WTC11 (cell line): ENCODE measurements around the gene CD8A. TPM values are rescaled to one million over a fixed set of nuclear protein-coding genes. Genes with fewer than 3 reads are reported as not detected.

ENCODE experiments used
- AFF4 ChIP-seq: sonication (generic); formaldehyde crosslinking; IDR thresholded peaks from 2 replicates; pipeline ENCODE4 v1.8.1; 2023; ENCODE audit warnings: mild to moderate bottlenecking, missing genetic modification reagents, borderline replicate concordance
- ATF2 ChIP-seq: sonication (generic); formaldehyde crosslinking; IDR thresholded peaks from 2 replicates; pipeline ENCODE4 v1.8.1; 2022; ENCODE audit warnings: low read depth, missing genetic modification reagents, borderline replicate concordance
- ELF4 ChIP-seq: sonication (generic); formaldehyde crosslinking; IDR thresholded peaks from 2 replicates; pipeline ENCODE4 v1.8.1; 2022; ENCODE audit warnings: low read depth, mild to moderate bottlenecking, moderate library complexity, missing genetic modification reagents
- HMGA2 ChIP-seq: fragments of 250-450 bp; sonication (Bioruptor Pico); IDR thresholded peaks from 2 replicates; pipeline ENCODE4 v1.4.0; 2021; ENCODE audit warnings: mild to moderate bottlenecking, moderate library complexity
- IRF2 ChIP-seq: sonication (generic); formaldehyde crosslinking; IDR thresholded peaks from 2 replicates; pipeline ENCODE4 v1.8.0; 2022; ENCODE audit warnings: low read depth, missing genetic modification reagents, borderline replicate concordance
- JUN ChIP-seq: sonication (generic); formaldehyde crosslinking; IDR thresholded peaks from 2 replicates; pipeline ENCODE4 v1.8.0; 2023; ENCODE audit warnings: mild to moderate bottlenecking, missing genetic modification reagents
- MYBL2 ChIP-seq: sonication (generic); formaldehyde crosslinking; IDR thresholded peaks from 2 replicates; pipeline ENCODE4 v1.8.1; 2023; ENCODE audit warnings: mild to moderate bottlenecking, moderate library complexity, missing genetic modification reagents
- NFATC4 ChIP-seq: fragments of 250-450 bp; sonication (Bioruptor Pico); IDR thresholded peaks from 2 replicates; pipeline ENCODE4 v1.9.0; 2021; ENCODE audit warnings: mild to moderate bottlenecking
- NR2C2 ChIP-seq: sonication (generic); formaldehyde crosslinking; IDR thresholded peaks from 2 replicates; pipeline ENCODE4 v1.8.0; 2022; ENCODE audit warnings: mild to moderate bottlenecking, missing genetic modification reagents
- PRDM15 ChIP-seq: sonication (generic); formaldehyde crosslinking; IDR thresholded peaks from 2 replicates; pipeline ENCODE4 v1.8.0; 2022; ENCODE audit warnings: missing genetic modification reagents
- SMAD4 ChIP-seq: sonication (generic); formaldehyde crosslinking; IDR thresholded peaks from 2 replicates; pipeline ENCODE4 v1.8.0; 2022; ENCODE audit warnings: mild to moderate bottlenecking, missing genetic modification reagents
- SOX15 ChIP-seq: fragments of 250-450 bp; sonication (Bioruptor Pico); IDR thresholded peaks from 2 replicates; pipeline ENCODE4 v1.9.0; 2021; ENCODE audit warnings: mild to moderate bottlenecking
- ZNF121 ChIP-seq: sonication (generic); formaldehyde crosslinking; IDR thresholded peaks from 2 replicates; pipeline ENCODE4 v1.8.0; 2023; ENCODE audit warnings: missing genetic modification reagents
- ZNF138 ChIP-seq: sonication (generic); formaldehyde crosslinking; conservative IDR thresholded peaks from 2 replicates; pipeline ENCODE4 v1.8.1; 2022; ENCODE audit warnings: mild to moderate bottlenecking, moderate library complexity, missing genetic modification reagents
- ZNF281 ChIP-seq: sonication (generic); formaldehyde crosslinking; IDR thresholded peaks from 2 replicates; pipeline ENCODE4 v1.8.0; 2023; ENCODE audit warnings: mild to moderate bottlenecking, missing genetic modification reagents
- ZNF317 ChIP-seq: sonication (generic); formaldehyde crosslinking; IDR thresholded peaks from 2 replicates; pipeline ENCODE4 v1.8.1; 2023; ENCODE audit warnings: low read depth, mild to moderate bottlenecking, moderate library complexity, missing genetic modification reagents, borderline replicate concordance
- ZNF423 ChIP-seq: fragments of 250-450 bp; sonication (Bioruptor Pico); IDR thresholded peaks from 2 replicates; pipeline ENCODE4 v2.1.2; 2022; ENCODE audit warnings: mild to moderate bottlenecking, moderate library complexity
- ZNF532 ChIP-seq: fragments of 250-450 bp; sonication (Bioruptor Pico); IDR thresholded peaks from 2 replicates; pipeline ENCODE4 v1.9.0; 2021; ENCODE audit warnings: mild to moderate bottlenecking, borderline replicate concordance
- total RNA-seq: library from RNA; stranded (reverse); gene quantifications from 3 replicates; pipeline ENCODE4 v1.2.3, GENCODE V29; 2021
- TF ChIP-seq, protein P1 (sequence below): fragments of 250-450 bp; sonication (Bioruptor Pico); IDR thresholded peaks from 2 replicates; pipeline ENCODE4 v1.9.0; 2021; ENCODE audit warnings: mild to moderate bottlenecking

Gene CD8A
- total RNA-seq, 1 experiment from 2014 or later, result 0.44 TPM

- TF ChIP-seq AFF4 (CRISPR knock-in tag) (peak; percentile 81; the same call in 1 of the 2 replicates), ZNF317 (CRISPR knock-in tag) (peak; percentile 68; the same call in 1 of the 2 replicates), ZNF423 (CRISPR knock-in tag) (no peak), SMAD4 (CRISPR knock-in tag) (peak; percentile 91), PRDM15 (no peak), SOX15 (no peak), ATF2 (CRISPR knock-in tag) (no peak), NR2C2 (CRISPR knock-in tag) (peak; percentile 75), ZNF532 (CRISPR knock-in tag) (no peak), MYBL2 (CRISPR knock-in tag) (peak; percentile 85), ZNF281 (CRISPR knock-in tag) (peak; percentile 95), IRF2 (CRISPR knock-in tag) (no peak), HMGA2 (CRISPR knock-in tag) (no peak), ZNF138 (CRISPR knock-in tag) (peak; percentile 87), NFATC4 (CRISPR knock-in tag) (no peak), ZNF121 (no peak), ELF4 (CRISPR knock-in tag) (peak; percentile 90; the same call in 1 of the 2 replicates), JUN (peak; percentile 64; the same call in 1 of the 2 replicates)
- TF ChIP-seq, protein P1, sequence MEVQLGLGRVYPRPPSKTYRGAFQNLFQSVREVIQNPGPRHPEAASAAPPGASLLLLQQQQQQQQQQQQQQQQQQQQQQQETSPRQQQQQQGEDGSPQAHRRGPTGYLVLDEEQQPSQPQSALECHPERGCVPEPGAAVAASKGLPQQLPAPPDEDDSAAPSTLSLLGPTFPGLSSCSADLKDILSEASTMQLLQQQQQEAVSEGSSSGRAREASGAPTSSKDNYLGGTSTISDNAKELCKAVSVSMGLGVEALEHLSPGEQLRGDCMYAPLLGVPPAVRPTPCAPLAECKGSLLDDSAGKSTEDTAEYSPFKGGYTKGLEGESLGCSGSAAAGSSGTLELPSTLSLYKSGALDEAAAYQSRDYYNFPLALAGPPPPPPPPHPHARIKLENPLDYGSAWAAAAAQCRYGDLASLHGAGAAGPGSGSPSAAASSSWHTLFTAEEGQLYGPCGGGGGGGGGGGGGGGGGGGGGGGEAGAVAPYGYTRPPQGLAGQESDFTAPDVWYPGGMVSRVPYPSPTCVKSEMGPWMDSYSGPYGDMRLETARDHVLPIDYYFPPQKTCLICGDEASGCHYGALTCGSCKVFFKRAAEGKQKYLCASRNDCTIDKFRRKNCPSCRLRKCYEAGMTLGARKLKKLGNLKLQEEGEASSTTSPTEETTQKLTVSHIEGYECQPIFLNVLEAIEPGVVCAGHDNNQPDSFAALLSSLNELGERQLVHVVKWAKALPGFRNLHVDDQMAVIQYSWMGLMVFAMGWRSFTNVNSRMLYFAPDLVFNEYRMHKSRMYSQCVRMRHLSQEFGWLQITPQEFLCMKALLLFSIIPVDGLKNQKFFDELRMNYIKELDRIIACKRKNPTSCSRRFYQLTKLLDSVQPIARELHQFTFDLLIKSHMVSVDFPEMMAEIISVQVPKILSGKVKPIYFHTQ (CRISPR knock-in tag), result no peak
Measured at GRCh38 chr2:86788881-86789686, 1.6 kb downstream of the CD8A start (continued).
